ENCODE measurements around the gene PMAIP1.
"Not testable (repeated sequence)": the region's sequence is repeated elsewhere in the genome, so short reads cannot be mapped to it uniquely, and the experiment has no call there.

The PMAIP1 gene

DNA sequence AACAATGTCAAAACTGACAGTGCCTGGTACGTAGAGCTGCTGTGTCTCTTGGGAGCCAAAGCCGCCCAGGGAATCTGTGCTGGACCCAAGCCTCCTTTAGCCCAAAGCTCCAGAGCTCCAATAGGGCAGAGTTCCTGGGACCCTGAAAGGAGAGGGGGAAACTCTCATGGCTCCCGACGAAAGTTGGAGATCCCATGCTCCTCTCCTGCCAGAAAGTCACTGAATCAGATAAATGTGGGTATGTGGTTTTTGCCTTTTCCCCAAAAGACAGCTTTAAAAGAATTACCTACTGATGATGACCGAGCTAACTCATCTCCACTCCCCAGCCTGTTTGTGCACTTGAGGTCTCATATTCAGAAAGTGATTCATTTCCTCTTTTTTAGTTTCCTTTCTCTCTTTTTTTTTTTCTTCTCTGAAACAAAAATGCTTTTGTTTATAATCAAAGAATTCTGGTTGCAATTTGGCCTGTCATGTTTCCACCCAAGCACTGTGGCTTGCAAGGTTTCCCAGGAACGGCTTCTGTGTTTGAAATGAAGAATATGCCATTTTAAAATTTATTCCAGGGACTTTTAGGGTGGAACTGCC, 14.1 kb upstream of the PMAIP1 start:
- ATAC-seq, result peak; percentile 85 to 90

DNA sequence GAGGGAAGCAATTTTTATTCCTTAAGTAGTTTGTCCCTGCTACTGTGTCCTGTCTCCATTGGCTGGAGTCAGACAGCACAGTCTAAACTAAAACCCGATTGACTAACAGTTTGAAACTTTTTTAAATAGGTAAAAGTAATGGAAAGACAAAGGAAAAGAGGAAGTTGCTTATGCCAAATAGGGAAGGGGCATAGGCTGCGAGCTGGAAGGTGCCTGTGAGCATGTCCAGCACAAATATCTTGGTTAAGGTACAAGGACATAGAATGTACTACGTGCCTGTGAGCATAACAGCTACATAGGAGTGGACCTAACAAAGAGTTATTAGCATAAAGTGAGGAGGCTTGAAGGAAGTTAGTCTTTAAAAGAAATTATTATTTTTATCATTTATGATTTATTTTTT, 13.4 kb upstream of the PMAIP1 start:
- ATAC-seq, result not testable (repeated sequence)

DNA sequence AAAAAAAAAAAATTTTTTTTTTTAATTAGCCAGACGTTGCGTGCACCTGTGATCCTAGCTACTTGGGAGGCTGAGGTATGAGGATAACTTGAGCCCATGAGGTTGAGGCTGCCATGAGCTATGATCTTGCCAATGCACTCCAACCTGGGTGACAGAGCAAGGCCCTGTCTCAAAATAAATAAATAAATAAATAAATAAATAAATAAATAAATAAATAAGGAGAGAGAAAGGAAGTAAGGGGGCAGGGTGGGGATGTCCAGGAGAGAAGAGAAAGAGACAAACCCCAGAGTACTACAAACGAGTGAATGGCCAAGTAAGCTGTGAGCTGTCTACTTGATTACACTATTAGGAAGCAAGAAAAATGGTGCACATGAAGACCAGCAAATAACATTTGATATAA, 7.7 kb upstream of the PMAIP1 start:
- ATAC-seq, result no peak

DNA sequence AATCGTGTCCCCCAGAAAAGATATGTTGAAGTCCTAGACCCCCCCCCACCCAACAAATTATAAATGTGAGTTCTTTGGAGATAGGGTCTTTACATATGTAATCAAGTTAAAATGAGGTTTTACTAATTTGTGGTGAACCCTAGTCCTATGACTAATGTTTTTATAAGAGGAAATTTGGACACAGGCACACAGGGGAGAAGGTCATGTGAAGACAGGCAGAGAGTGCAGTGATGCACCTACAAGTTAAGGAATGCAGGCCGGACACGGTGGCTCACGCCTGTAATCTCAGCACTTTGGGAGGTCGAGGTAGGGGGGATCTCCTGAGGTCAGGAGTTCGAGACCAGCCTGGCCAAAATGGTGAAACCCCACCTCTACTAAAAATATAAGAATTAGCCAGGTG, 5.8 kb upstream of the PMAIP1 start:
- peak in 1 of 2 donors; percentile 27 for ATAC-seq

DNA sequence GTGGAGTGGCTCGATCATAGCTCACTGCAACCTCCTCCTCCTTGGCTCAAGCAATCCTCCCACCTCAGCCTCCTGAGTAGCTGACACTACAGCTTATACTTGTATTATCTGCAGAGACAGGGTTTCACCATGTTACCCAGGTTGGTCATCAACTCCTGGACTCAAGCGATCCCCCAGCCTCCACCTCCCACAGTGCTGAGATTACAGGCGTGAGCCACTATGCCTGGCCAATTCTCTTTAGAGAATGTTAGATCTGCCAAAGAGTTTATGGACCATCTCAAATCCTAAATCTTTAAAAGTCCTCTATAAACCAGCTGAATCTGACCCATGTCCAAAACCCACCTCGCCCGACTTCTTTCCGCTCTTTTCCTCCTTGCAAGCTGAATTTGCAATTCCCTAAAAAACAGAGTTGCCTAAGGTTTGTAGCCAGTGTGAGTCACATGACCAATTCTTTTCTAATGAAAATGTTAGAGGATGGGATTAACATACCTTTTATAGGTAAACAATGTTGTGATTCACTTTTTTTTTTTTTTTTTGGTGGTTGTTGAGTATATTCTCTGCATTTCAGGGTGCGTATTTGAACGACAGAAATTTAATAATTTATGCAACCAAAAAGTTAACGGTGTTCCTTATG, 2.4 kb upstream of the PMAIP1 start:
- no peak for ATAC-seq

DNA sequence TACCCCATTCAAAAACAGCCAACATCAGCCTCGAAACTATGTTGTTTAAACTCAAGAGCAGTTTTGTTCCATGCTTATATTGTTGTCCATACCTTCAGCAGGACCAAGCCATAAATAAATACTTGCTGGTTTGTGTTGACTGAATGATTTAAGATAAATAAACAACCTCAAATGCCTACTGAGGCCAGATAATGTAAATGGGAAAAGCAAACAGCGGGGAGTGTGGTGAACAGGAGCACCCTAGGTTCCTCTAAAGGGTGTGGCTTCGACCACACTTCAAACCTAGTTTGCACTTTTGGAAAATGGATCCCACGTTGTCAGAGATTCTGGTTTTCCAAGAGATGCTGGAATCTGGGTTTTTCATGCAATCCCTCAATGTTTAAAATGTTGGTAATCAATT, 1.7 kb upstream of the PMAIP1 start:
- ATAC-seq, result no peak

DNA sequence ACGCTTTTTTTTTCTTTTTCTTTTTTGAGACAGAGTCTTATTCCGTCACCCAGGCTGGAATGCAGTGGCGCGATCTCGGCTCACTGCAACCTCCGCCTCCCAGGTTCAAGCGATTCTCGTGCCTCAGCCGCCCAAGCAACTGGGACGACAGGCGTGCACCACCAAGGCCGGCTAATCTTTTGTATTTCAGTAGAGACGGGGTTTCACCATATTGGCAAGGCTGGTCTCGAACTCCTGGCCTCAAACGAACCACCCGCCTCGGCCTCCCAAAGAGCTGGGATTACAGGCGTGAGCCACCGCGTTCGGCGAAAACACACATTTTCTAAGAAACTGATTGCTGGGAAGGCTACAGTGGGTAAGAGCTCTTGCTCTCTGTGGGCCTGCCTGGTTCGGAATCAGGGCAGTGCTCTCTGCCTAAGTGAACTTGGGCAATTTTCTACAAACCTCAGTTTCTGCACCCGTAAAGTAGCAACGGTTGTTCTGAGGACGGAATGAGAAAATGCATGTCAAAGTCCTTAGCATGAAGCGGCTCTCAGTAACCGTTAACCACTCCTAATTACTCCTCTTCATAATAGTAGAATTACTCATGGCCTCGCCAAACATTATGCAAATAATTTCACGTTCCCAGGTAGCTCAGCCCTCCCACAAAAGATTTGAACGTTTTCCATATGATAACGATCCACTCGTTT, 1.0 kb upstream of the PMAIP1 start:
- ATAC-seq, result peak; percentile 30 to 44

DNA sequence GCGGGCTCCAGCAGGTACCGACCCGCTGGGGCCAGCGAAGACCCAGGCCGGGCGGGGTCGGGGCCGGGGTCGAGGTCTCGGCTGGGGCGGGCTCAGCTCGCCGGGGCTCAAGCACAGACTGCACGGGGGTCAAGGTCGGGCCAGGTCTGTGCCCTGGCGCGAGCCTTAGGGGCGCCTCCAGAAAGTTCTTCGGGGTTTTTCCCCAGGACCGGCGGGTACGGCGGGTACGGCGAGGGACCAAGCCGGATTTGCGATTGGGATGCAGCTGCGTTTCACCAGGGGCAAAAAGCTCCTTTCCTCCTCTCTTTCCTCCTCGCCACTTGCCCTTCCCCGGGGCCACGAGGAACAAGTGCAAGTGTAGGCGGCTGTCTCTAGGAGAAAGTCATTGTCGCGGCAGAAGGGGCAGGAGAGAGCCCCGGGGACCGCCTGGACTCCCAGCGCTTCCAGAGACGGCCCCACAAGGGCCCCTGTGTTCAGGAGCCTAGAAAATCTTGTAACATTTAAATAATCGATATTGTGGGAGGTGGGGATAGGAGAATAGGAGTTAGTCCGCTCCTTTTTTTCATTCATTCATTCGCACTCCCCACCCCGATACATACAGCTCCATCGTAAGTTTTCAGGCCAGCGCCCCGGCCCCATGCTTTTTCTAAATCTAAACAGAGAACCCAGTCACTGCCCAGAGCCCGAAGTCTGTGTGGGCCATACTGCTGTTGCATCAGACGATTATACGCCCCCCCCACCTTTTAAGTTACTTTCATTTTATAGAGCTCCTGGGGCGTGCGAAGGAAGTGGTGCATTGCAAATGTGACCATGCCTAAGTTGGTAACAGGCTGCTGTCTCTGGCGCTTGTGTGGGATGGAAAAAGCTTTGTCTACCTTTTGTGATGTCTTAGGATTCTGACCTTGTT, 679 bp downstream of the PMAIP1 start:
- peak; percentile 53 to 58 for ATAC-seq

DNA sequence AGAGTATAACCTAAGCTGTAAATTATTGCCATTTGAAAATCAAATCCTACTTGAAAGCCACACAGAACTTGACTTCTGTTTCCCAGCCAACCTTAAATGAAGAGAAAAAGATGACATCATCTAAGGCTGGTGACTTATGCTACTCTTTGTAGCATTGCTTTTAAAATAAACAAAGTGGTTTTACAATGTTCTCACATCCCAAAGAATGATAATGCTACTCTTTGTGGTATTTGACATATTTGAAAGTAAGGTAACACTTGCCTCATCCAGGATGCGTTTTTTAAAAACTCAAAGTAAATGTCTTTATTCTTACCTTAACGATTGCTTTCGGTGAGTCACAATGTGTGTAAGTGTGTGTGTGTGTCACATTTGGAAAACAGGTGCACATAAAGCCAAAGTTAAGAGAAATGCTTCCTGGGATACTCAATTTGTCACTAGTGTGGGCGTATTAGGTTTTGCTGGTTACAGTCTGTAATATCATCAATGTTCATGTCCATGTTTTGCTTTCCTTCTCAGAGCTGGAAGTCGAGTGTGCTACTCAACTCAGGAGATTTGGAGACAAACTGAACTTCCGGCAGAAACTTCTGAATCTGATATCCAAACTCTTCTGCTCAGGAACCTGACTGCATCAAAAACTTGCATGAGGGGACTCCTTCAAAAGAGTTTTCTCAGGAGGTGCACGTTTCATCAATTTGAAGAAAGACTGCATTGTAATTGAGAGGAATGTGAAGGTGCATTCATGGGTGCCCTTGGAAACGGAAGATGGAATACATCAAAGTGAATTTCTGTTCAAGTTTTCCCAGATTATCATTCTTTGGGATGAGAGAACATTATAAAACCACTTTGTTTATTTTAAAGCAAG, 2.6 kb downstream of the PMAIP1 start:
- ATAC-seq, result peak; percentile 7 to 18

DNA sequence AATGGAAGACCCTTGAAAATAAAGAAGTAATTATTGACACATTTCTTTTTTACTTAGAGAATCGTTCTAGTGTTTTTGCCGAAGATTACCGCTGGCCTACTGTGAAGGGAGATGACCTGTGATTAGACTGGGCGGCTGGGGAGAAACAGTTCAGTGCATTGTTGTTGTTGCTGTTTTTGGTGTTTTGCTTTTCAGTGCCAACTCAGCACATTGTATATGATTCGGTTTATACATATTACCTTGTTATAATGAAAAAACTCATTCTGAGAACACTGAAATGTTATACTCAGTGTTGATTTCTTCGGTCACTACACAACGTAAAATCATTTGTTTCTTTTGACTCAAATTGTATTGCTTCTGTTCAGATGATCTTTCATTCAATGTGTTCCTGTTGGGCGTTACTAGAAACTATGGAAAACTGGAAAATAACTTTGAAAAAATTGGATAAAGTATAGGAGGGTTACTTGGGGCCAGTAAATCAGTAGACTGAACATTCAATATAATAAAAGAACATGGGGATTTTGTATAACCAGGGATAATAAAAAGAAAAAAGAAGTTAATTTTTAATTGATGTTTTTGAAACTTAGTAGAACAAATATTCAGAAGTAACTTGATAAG, 3.3 kb downstream of the PMAIP1 start:
- ATAC-seq, result no peak

DNA sequence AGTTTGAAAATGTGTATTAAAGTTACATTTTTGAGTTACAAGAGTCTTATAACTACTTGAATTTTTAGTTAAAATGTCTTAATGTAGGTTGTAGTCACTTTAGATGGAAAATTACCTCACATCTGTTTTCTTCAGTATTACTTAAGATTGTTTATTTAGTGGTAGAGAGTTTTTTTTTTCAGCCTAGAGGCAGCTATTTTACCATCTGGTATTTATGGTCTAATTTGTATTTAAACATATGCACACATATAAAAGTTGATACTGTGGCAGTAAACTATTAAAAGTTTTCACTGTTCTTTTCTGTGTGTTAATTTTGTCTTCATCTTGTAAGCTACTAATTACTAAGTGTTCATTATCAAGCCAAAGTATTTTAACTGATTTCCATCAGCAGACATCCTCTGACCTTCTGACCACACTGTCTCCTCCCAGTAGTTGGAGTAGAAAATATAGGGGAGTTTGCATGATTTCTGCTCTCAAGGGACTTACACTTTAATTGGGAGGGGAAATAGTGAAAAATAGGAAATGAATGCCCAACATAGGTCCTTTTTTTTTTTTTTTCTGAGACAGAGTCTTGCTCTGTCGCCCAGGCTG, 4.3 kb downstream of the PMAIP1 start:
- ATAC-seq, result no peak

DNA sequence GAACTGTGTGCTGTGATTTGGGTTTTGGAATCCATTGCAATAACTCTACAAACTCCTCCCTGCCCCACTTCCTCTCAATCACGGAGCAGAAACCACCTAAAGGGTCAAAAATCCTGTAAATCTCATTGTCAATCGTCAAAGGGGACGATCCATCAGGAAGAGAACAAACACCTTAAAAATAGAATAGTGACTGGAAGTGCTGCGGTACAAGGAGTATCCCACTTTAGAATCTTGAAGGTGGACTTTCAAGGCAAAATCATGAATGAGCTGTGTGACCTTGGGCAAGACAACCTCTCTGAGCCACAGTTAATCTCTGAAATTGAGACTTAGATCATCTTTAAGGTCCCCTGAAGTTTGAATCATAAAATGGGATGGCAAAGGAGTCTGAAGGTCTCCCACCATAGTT, 5.9 kb downstream of the PMAIP1 start:
- ATAC-seq, result no peak

DNA sequence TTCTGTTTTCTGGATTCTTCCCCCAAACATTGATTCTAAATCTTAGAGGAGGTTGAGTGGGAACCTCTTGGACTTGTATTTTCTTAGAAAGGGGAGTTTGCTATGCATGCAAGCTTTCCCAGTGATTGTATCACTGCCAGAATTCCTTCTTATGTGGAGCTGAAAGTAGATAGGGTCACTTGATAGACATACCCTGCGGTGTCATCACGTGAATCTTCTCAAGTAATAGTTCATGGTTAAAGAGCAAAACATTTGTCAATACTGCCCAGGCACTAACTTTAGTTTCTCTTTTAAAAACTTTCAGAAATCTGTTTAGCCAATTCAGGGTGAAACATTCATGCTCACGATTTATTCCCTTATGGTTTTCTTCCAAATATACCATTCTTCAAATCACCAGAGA, 6.4 kb downstream of the PMAIP1 start:
- no peak for ATAC-seq

DNA sequence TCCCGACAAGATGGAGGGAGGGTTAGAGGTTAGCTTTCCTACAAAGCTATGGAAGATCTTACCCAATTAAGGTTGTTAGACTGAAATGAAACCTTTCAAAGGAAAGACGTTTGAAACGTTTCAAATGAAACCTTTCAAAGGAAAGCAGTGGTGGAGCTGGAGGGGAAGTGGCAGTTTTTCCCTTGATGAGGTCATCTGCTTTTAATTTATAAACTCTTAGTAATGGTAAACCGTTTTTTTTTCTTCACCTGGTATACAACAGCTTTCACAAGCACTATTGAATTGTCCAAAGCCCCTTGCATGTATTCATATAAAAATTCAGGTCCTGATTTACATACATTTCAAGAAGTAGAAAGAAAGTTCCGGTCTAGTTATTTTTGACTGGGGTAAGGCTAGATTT, 7.4 kb downstream of the PMAIP1 start:
- no peak for ATAC-seq

DNA sequence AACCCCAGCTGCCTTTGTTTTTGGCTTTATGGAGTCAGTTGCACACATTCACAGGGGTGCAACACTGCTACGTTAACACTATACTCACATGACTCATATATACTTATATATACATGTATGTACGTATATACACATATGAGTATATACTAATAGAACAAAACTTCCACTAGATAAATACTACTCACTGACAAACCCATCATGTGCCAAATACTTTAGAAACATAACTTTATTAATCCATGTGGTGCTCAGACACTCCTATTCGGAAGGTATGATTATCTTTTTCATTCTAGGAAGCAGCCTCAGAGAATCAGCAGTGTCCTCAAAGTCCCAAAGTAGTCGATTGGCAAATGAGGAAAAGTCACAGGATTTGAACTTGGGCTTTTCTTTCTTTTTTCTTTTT, 7.9 kb downstream of the PMAIP1 start:
- ATAC-seq, result no peak

DNA sequence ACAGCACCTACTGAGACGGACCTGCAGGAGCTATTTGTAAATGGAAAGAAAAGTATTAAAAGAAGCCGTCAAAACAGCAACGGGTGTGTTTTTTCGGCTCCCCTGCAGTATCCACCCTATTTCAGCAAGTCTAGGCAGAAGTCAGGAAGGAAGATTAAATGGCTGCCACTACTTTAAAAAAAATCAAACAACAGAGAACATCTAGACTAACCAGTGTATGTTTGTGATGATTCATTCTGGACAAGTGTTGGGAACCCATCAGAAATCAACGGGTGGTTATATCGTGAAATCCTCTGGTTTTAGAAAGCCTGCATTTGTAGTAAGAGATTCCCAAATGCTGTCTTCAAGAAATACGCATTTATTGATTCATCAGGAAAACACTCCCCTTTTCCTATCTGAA, 9.0 kb downstream of the PMAIP1 start:
- ATAC-seq, result no peak

DNA sequence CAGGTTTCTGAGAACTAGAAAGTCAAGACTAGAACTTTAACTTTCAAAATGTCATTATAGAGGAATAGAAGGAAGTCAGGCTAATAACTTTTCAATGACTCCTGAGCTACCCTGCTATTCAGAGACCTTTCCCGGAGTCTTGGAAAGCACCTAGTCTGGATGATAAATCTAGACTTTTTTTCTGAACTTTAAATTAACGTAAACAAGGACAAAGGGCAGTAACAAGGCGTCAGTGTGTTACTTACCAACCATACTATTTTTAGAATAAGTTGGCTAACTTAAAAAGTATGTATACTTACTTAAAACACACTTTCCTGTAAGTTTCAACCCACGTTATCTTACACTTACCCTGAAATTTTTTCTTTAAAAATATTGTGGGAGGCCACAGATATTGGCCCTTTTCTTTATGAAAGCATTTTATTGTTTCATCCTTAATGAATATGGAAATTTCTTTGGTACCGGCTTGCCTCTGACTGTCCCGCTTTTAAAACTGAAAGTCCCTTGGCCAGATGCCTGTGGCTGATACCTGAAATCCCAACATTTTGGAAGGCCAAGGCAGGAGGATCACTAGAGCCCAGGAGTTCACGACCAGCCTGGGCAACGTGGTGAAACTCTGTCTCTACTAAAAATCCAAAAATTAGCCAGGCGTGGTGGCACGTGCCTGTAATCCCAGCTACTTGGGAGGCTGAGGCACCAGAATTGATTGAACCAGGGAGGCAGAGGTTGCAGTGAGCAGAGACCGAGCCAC, 9.7 kb downstream of the PMAIP1 start:
- ATAC-seq, result no peak

DNA sequence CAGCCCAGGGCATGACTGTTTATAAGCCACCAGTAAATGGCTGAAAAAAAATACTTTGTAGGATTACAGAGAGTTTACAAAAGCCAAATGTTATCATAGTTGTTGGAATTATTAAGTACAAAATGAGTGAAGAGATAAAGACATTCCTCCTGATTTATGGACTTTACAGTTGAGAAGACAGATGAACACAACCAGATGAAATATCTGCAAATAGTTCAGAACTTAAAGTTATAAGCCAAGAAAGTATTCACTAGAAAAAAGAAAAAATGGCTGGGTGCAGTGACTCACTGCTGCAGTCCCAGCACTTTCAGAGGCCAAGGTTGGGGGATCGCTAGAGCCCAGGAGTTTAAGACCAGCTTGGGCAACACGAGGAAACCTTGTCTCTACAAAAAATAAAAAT, 11.2 kb downstream of the PMAIP1 start:
- no peak for ATAC-seq

DNA sequence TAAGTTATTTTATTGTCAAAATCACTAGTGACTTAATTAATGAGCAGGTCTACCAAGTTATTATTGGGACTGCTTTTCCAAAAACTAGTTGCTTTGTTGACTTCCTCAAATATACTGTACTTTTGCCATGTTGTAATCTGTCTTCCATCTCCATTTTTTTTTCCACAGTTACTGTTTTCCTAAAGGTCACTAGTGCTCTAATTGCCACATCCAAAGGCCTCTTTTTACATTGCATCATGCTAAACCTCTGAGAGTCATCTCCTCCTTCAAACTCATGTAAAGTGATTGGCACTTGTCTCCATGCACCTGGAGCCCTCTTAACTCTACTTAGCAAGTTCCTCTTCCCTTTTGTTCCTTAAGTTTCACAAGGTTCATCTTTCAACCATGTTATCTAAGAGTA, 11.8 kb downstream of the PMAIP1 start:
- ATAC-seq, result no peak

DNA sequence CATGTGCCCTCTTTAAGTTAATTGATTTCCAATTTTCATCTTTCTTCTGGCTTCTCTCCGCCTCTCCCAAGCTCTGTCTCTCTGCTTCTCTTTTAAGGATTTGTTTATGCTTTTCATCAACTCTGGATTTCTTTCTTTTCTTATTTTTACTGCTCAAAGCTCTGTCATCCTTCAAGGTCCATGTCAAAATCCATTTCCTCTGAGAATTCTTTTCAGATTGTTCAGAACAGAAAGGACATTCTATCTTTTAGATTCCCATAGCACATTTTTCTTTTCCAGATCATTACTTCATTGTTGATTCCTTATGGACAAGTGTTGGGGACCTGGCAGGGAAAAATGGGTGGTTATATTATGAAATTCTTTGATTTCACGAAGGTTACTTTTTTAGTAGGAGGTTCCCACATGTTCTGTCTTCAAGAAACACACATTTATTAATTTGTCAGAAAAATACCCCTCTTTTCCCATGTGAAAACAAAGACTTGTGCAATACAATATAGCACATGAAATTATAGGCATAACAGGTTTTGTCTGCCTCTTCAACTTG, 12.3 kb downstream of the PMAIP1 start:
- no peak for ATAC-seq

Measured in activated CD4-positive, CD25-positive, alpha-beta regulatory T cell treated with anti-CD3 and anti-CD28 coated beads, Interleukin-2, amount 50 U/mL, for 24 hours (primary cell).